ENCODE results near the gene U2AF1L4. TPM values are rescaled to one million over a fixed set of nuclear protein-coding genes. Genes with fewer than 3 reads are reported as not detected.

The U2AF1L4 gene
- total RNA-seq, 1 donor from 2014 or later, result 22.9 TPM

DNA sequence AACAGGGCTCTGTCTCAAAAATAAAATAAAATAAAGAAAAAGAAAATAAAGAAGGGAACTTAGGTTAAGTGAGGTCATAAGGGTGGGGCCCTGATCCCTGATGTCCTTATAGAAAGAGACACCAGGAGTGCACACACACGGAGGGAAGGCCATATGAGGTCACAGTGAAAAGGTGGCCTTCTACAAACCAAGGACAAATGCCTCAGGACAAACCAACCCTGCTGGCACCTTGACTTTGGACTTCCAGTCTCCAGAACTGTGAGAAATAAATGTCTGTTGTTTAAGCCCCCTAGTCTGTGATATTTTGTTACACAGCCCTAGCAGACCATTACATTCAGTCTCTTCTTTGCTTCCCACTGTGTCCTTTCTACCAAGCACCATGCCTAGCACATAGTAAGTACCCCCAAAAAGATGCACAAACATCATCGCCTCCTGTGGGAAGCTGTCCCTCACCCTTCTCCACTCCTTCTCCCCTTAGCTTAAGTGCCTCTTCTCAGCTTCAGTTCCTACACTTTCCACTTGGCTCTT, 49.3 kb downstream of the U2AF1L4 start:
- no peak for DNase-seq (ENCODE audit: low spot score)
- intact Hi-C loops (cut with DNase I), result no loop called here
- no peak for ATAC-seq

DNA sequence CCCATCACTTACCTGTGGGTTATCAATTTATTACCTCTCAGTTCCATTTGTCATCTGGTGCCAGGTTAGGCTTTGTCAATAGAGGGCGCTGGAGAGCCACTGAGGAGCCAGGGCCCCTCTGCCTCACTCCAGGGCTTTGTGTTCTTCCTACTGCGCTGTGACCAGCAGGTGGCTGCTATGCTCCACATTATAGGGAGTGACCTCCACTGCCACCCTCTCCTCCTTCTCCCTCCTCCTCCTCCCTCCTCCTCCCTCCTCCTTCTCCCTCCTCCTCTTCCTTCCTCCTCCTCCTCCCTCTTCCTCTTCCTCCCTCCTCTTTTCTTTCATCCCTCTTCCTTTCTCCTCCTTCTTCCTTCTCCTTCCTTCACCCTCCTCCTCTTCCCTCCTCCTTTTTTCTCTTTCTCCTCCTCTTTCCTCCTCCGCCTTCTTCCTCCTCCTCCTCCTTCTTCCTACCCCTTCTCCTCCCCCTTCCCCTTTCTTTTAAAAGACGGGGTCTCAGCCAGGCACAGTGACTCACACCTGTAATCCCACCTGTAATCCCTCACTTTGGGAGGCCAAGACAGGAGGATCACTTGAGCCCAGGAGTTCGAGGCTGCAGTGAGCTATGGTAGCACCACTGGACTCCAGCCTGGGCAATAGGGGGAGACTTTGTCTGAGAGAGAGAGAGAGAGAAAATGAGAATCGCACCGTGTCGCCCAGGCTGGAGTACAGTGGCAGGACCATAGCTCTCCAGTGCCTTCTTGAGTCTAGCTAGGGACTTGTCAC, 51.2 kb downstream of the U2AF1L4 start:
- DNase-seq (ENCODE audit: low spot score) (peak; percentile 88), ATAC-seq (peak; percentile 99)
- intact Hi-C loops (cut with DNase I), result no loop called here

DNA sequence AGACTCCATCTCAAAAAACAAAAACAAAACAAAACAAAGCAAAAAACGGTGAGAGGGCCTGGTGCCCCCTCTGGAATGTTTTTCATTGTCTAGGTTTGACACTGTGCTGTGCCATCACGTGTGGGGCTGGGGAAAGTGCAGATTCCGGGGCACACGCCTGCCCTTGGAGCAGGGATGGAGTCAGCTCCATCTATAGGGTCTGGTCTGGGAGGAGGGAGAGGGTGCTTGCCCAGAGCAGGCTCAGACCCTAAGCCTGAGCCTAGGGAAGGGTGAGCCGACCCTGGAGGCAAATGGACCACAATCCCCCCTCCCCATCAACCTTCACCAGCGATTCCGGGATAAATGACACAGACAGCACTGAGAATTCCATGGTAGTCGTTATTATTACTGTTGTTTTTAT, 51.8 kb downstream of the U2AF1L4 start:
- peak; percentile 40 for ATAC-seq
- no peak for DNase-seq (ENCODE audit: low spot score)
- intact Hi-C loops (cut with DNase I), result no loop called here

Other genes starting within 250 kb of the U2AF1L4 start
- gene DMKN, start 231.8 kb downstream of the U2AF1L4 start, total RNA-seq, result 26.5 TPM
- gene SBSN, start 217.1 kb downstream of the U2AF1L4 start, total RNA-seq, result not detected
- gene GAPDHS, start 212.0 kb downstream of the U2AF1L4 start, total RNA-seq, result not detected
- 53.9 TPM for gene TMEM147, start 199.8 kb downstream of the U2AF1L4 start, total RNA-seq
- not detected for gene ATP4A, start 181.8 kb downstream of the U2AF1L4 start, total RNA-seq
- not detected for gene PMIS2, start 159.2 kb downstream of the U2AF1L4 start, total RNA-seq
- 13.5 TPM for gene HAUS5, start 132.7 kb downstream of the U2AF1L4 start, total RNA-seq
- 56.7 TPM for gene RBM42, start 116.4 kb downstream of the U2AF1L4 start, total RNA-seq
- gene ETV2, start 103.7 kb downstream of the U2AF1L4 start, total RNA-seq, result 1.2 TPM
- gene COX6B1, start 97.1 kb downstream of the U2AF1L4 start, total RNA-seq, result 211 TPM
- not detected for gene UPK1A, start 78.9 kb downstream of the U2AF1L4 start, total RNA-seq
- gene ZBTB32, start 40.9 kb downstream of the U2AF1L4 start, total RNA-seq, result 0.18 TPM
- gene KMT2B, start 27.4 kb downstream of the U2AF1L4 start, total RNA-seq, result 41.1 TPM
- 10.8 TPM for gene IGFLR1, start 3.0 kb downstream of the U2AF1L4 start, total RNA-seq
- 45.6 TPM for gene PSENEN, start 233 bp upstream of the U2AF1L4 start, total RNA-seq
- gene LIN37, start 3.2 kb upstream of the U2AF1L4 start, total RNA-seq, result 12.3 TPM
- 79.7 TPM for gene HSPB6, start 11.6 kb upstream of the U2AF1L4 start, total RNA-seq
- gene PROSER3, start 12.8 kb upstream of the U2AF1L4 start, total RNA-seq, result 29.4 TPM
- gene ARHGAP33, start 30.1 kb upstream of the U2AF1L4 start, total RNA-seq, result 26.8 TPM
- not detected for gene PRODH2, start 67.4 kb upstream of the U2AF1L4 start, total RNA-seq
- gene NPHS1, start 107.1 kb upstream of the U2AF1L4 start, total RNA-seq, result not detected
- 0.13 TPM for gene KIRREL2, start 111.5 kb upstream of the U2AF1L4 start, total RNA-seq
- gene APLP1, start 123.2 kb upstream of the U2AF1L4 start, total RNA-seq, result 14.1 TPM
- gene NFKBID, start 155.1 kb upstream of the U2AF1L4 start, total RNA-seq, result 39.3 TPM
- gene HCST, start 157.1 kb upstream of the U2AF1L4 start, total RNA-seq, result 14.3 TPM
- 104 TPM for gene TYROBP, start 162.9 kb upstream of the U2AF1L4 start, total RNA-seq
- gene LRFN3, start 191.0 kb upstream of the U2AF1L4 start, total RNA-seq, result 13.1 TPM
- gene SDHAF1, start 249.8 kb upstream of the U2AF1L4 start, total RNA-seq, result 17.0 TPM